Measurements from ENCODE around the gene SRGN.

GRCh38 chr10:69088801-69089501 is 1.0 kb downstream of the SRGN start:
- TF ChIP-seq CTCF (IDR thresholded peaks at IDR 0.05): no peak
- no peak for TF ChIP-seq POLR2A (IDR thresholded peaks at IDR 0.05)
- TF ChIP-seq POLR2AphosphoS5 (IDR thresholded peaks at IDR 0.05): no peak
